Pancreas (tissue), 10 donors: ENCODE data around the gene MAP7. TPM values are rescaled to one million over a fixed set of nuclear protein-coding genes. Genes with fewer than 3 reads are reported as not detected.

Experiments
- ATAC-seq, 4 donors: fragments of 200-7000 bp; cut with Tn5 transposase; one replicate each; pipeline versions ENCODE4 v1.8.0 to v1.9.1; 2020; ENCODE audit warnings: mild to moderate bottlenecking in 4 of 4, moderate library complexity in 4 of 4
- DNase-seq, 6 donors: peaks; one replicate each; pipeline ENCODE4 v3.0.0-alpha.2; 2020
- FAIRE-seq: peaks from 2 replicates; lab custom pipeline; 2012; peaks lifted over from hg19 to GRCh38; lab: Jason Lieb, UNC
- H3K27ac ChIP-seq, 4 donors: fragments of 200-600 bp; sonication (generic); 1 replicate in 3 of 4; 2 replicates in 1 of 4; pipeline versions ENCODE4 v1.5.0 to v1.8.0; 2020
- H3K27me3 ChIP-seq, 4 donors: fragments of 200-600 bp; one replicate each; pipeline ENCODE4 v1.8.0; 2021
- H3K36me3 ChIP-seq, 3 donors: fragments of 200-600 bp; sonication (generic) in 1 of 3; one replicate each; pipeline versions ENCODE4 v1.5.0 to v1.8.0; 2020 to 2021
- H3K4me1 ChIP-seq, 3 donors: fragments of 200-600 bp; one replicate each; pipeline ENCODE4 v1.8.0; 2021
- H3K4me3 ChIP-seq, 4 donors: fragments of 200-600 bp; sonication (generic) in 2 of 4; one replicate each; pipeline versions ENCODE4 v1.5.0 to v1.8.0; 2020 to 2021
- H3K9me3 ChIP-seq, 4 donors: fragments of 200-600 bp; one replicate each; pipeline ENCODE4 v1.8.0; 2021
- CTCF ChIP-seq, 4 donors: fragments of 200-600 bp; sonication (generic) in 3 of 4; IDR thresholded peaks; one replicate each; pipeline versions ENCODE4 v1.5.0 to v1.8.0; 2021; ENCODE audit warnings: antibody characterized with exemption in 4 of 4
- WGBS, 2 donors: extraction: QIAGEN DNeasy Blood & Tissue Kit; methylation state at CpG; one replicate each; pipeline ENCODE4 v1.1.7; 2013; 5-methylcytosine and 5-hydroxymethylcytosine counted together
- intact Hi-C, 3 donors: fragments of 100-400 bp; cut with DNase I; formaldehyde crosslinking; loops; one replicate each; pipeline versions ENCODE4 v1.11.1 to v1.14.2; 2022
- polyA plus RNA-seq, 2 donors: library from polyadenylated mRNA; stranded (reverse); fragments of 200-250 nt; gene quantifications; one replicate each; pipeline ENCODE4 v1.2.3, GENCODE V29; 2013
- total RNA-seq, 6 donors: library from RNA; stranded (reverse); fragmentation: NEBNext Ultra II Directional in 4 of 6; extraction: Animal tissue kit (Norgen Biotek cat#: 25700) in 4 of 6; gene quantifications; one replicate each; pipeline versions ENCODE4 v1.2.1 to v1.2.4, GENCODE V29; 2021 to 2023
- donor health status: healthy with polysubstance abuse.
- donor health status: DM: no; HTN: no; CAD: no; lungs with moderate emphysema.
- donor health status: DM: no; HTN: no; CAD: no.
- donor health status: control.
- donor health status: control.
- donor health status: Bipolar disorder and iron deficiency.
- donor health status: DM: yes; HTN: yes; CAD: no.
- donor health status: DM: no; HTN: no; CAD: no.
- donor health status: DM: no; HTN: no; CAD: no.
- donor health status: DM: yes; HTN: yes; CAD: no.

The MAP7 gene
- total and polyA plus RNA-seq, 8 donors, result 10.7 to 37.9 (median 24.9) TPM

- Histone ChIP-seq H3K4me3 (no peak overlapping the region), H3K36me3 (peaks cover 0 to 5% (median 0%) of the 10 kb centered on the region in 3 donors), H3K4me1 (peaks cover 22 to 31% (median 28%) of the 10 kb centered on the region in 3 donors), H3K27ac (no peak overlapping the region), H3K9me3 (no peaks in the 10 kb centered on the region), H3K27me3 (no peaks in the 10 kb centered on the region)
- no peak for TF ChIP-seq CTCF (IDR thresholded peaks at IDR 0.05)
- FAIRE-seq, result no peak
- WGBS, 2 donors, result 78 to 94% methylated on average over 2 of the region's 2 CpGs
- no peak for ATAC-seq
- intact Hi-C loops, result no loop called here
- DNase-seq, result no peak
These were observed 12.0 kb upstream of the MAP7 start for GRCh38 chr6:136562211-136562610.

- DNase-seq (peak in 2 of 6 donors; percentile 17 to 35), FAIRE-seq (no peak), ATAC-seq (no peak)
- intact Hi-C loops, result no loop called here
- TF ChIP-seq CTCF (IDR thresholded peaks at IDR 0.05), result no peak
- Histone ChIP-seq H3K4me1 (peaks cover 0 to 11% (median 8%) of the 10 kb centered on the region in 3 donors), H3K9me3 (no peaks in the 10 kb centered on the region), H3K4me3 (no peak overlapping the region), H3K27ac (peak overlapping the region in 1 of 4 donors; percentile 2), H3K36me3 (peaks cover 0 to 6% (median 0%) of the 10 kb centered on the region in 3 donors), H3K27me3 (no peaks in the 10 kb centered on the region)
- 56 to 69% methylated on average over 5 of the region's 5 CpGs for WGBS, 2 donors
These were observed 3.1 kb upstream of the MAP7 start for GRCh38 chr6:136553166-136553787.

- Histone ChIP-seq H3K9me3 (no peaks in the 10 kb centered on the region), H3K27me3 (no peaks in the 10 kb centered on the region), H3K27ac (no peak overlapping the region), H3K4me1 (peaks cover 0 to 13% (median 10%) of the 10 kb centered on the region in 3 donors), H3K4me3 (no peak overlapping the region), H3K36me3 (no peaks in the 10 kb centered on the region)
- intact Hi-C loops, result no loop called here
- DNase-seq (no peak), FAIRE-seq (no peak), ATAC-seq (no peak)
- WGBS, 2 donors, result 65 to 70% methylated on average over 4 of the region's 4 CpGs
- no peak for TF ChIP-seq CTCF (IDR thresholded peaks at IDR 0.05)
These were observed 1.8 kb upstream of the MAP7 start for GRCh38 chr6:136552054-136552453.

- no peak for TF ChIP-seq CTCF (IDR thresholded peaks at IDR 0.05)
- peak overlapping the region; percentile 76 to 94 (median 92) for H3K27ac ChIP-seq
- ATAC-seq, result peak in 3 of 4 donors; percentile 6 to 49 (median 41)
- no peaks in the 10 kb centered on the region for H3K27me3 ChIP-seq
- DNase-seq, result peak in 2 of 6 donors; percentile 23 to 31
- 17 to 22% methylated on average over 8 of the region's 8 CpGs for WGBS, 2 donors
- H3K4me1 ChIP-seq, result peaks cover 0 to 15% (median 10%) of the 10 kb centered on the region in 3 donors
- no peaks in the 10 kb centered on the region for H3K36me3 ChIP-seq
- peak overlapping the region; percentile 47 to 94 (median 83) for H3K4me3 ChIP-seq
- no peaks in the 10 kb centered on the region for H3K9me3 ChIP-seq
- no peak for FAIRE-seq
- intact Hi-C loops, result no loop called here
These were observed 881 bp upstream of the MAP7 start for GRCh38 chr6:136551103-136551502.

- no peaks in the 10 kb centered on the region for H3K27me3 ChIP-seq
- H3K4me1 ChIP-seq, result peaks cover 0 to 15% (median 10%) of the 10 kb centered on the region in 3 donors
- DNase-seq (no peak), ATAC-seq (peak; percentile 58 to 77 (median 68)), FAIRE-seq (no peak)
- 1% methylated on average over 16 to 46 of the region's 46 CpGs for WGBS, 2 donors
- peak overlapping the region; percentile 74 to 94 (median 83) for H3K4me3 ChIP-seq
- H3K9me3 ChIP-seq, result no peaks in the 10 kb centered on the region
- no peak for TF ChIP-seq CTCF (IDR thresholded peaks at IDR 0.05)
- intact Hi-C loops, result no loop called here
- no peaks in the 10 kb centered on the region for H3K36me3 ChIP-seq
- H3K27ac ChIP-seq, result peak overlapping the region; percentile 76 to 94 (median 92)
These were observed 235 bp downstream of the MAP7 start for GRCh38 chr6:136550045-136550329.
